22Rv1 (cell line): Measurements from ENCODE around the gene CCL21.

ENCODE experiments used
- ZFX ChIP-seq: fragments of 450-650 bp; IDR thresholded peaks from 2 replicates; pipeline ENCODE4 v1.6.1; 2017; ENCODE audit warnings: antibody characterized with exemption, borderline replicate concordance
- TF ChIP-seq, protein P1 (sequence below): fragments of 450-650 bp; IDR thresholded peaks from 2 replicates; pipeline ENCODE4 v1.5.1; 2017; ENCODE audit warnings: mild to moderate bottlenecking

- TF ChIP-seq, protein P1, sequence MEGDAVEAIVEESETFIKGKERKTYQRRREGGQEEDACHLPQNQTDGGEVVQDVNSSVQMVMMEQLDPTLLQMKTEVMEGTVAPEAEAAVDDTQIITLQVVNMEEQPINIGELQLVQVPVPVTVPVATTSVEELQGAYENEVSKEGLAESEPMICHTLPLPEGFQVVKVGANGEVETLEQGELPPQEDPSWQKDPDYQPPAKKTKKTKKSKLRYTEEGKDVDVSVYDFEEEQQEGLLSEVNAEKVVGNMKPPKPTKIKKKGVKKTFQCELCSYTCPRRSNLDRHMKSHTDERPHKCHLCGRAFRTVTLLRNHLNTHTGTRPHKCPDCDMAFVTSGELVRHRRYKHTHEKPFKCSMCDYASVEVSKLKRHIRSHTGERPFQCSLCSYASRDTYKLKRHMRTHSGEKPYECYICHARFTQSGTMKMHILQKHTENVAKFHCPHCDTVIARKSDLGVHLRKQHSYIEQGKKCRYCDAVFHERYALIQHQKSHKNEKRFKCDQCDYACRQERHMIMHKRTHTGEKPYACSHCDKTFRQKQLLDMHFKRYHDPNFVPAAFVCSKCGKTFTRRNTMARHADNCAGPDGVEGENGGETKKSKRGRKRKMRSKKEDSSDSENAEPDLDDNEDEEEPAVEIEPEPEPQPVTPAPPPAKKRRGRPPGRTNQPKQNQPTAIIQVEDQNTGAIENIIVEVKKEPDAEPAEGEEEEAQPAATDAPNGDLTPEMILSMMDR = peak; percentile 97
- no peak for TF ChIP-seq ZFX
These were observed 8.7 kb downstream of the CCL21 start for GRCh38 chr9:34701023-34701768.
